Colon (tissue), 2 donors: Measurements from ENCODE around the gene DHRS4L2.

ENCODE experiments used
- FAIRE-seq: peaks from 2 replicates; lab custom pipeline; 2012; peaks lifted over from hg19 to GRCh38; lab: Jason Lieb, UNC
- donor health status: control.
- donor health status: control.

DHRS4L2 gene

GRCh38 chr14:24054646-24055045 lies 65.9 kb downstream of the DHRS4L2 start:
- FAIRE-seq = no peak
